HT-29 (cell line): ENCODE measurements around the gene LCE1B. TPM values are rescaled to one million over a fixed set of nuclear protein-coding genes. Genes with fewer than 3 reads are reported as not detected.

Experiments used
- DNase-seq: peaks from one replicate; pipeline ENCODE4 v3.0.0-alpha.2; 2015; ENCODE audit warnings: low spot score
- total RNA-seq: library from RNA; depleted of rRNA; stranded (reverse); fragments of >200 nt; shearing (Covaris generic); gene quantifications from 2 replicates; pipeline ENCODE4 v1.2.3, GENCODE V29; 2014; rRNA removed

The LCE1B gene, protein sequence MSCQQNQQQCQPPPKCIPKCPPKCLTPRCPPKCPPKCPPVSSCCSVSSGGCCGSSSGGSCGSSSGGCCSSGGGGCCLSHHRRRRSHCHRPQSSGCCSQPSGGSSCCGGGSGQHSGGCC
- total RNA-seq: not detected in 2 replicates

DNA sequence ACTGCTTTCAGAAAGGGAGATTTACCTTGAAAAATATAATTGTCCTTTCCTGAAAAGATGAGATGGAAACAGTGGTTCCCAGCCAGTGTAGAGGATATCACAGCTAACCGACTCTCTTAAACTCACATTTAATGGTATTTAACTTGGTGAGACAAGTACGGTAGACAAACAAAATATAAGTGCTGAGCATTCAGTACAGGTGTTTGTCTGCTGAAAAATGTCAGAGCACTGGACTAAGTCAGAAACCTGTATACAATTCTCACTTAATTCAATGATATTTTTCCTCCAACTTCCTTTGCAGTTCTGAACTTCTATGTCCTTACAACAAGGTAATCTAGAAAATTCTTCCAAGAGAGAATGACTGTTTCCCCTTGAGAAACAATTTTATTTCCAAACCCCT, at the start of gene LCE1B:
Gene LCE1B (plus strand): TSS at position 301 of the 400 bp plus-strand sequence. CDS start 476 bp downstream, outside the sequence.
- DNase-seq: no peak

DNA sequence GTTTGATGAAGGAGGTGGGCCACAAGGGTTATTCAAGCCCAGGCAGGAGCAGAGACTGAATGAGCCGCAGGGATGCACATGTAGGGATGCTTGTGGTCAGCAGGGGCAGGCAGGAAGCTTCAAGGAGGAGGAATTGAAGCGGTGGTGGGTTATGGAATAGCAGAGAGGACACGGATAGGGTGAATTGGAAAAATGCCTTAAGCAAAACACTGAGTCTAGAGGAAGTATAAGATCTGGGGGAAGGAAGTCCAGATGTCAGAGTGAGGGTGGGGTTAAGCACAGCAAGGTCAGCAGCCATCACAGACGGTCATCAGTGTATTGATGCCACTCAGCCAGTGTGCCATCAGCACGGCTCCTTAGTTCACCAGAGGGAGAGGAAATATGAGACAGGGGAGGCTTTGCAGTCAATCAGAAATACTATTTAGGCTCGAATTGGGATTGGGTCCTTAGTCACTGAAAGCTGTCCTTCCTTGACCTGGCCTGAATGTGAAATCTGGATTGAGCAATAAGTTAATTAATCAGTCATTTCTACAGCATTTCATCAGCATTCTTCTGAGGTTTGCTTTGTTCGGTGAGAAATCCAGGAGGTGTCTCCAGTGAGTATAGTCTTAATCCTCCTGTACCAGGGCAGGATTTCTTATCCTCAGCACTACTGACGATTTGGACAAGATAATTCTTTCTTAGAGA, 42.8 kb upstream of the LCE1B start:
- no peak for DNase-seq

GRCh38 chr1:152770411-152770810, 41.4 kb upstream of the LCE1B start:
- DNase-seq: no peak

GRCh38 chr1:152774875-152775274, 36.9 kb upstream of the LCE1B start, which contains the start of gene LCE1F:
Gene LCE1F (plus strand): TSS chr1:152775140. CDS start chr1:152776372, 1,232 bp downstream.
- DNase-seq: no peak

DNA sequence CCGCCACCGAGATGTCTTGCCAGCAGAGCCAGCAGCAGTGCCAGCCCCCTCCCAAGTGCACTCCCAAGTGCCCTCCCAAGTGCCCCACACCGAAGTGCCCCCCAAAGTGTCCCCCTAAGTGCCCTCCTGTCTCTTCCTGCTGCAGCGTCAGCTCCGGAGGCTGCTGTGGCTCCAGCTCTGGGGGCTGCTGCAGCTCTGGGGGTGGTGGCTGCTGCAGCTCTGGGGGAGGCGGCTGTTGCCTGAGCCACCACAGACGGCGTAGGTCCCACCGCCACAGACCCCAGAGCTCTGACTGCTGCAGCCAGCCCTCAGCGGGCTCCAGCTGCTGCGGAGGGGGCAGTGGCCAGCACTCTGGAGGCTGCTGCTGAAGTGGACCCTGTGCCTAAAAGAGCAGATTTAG, 35.4 kb upstream of the LCE1B start:
- no peak for DNase-seq

DNA sequence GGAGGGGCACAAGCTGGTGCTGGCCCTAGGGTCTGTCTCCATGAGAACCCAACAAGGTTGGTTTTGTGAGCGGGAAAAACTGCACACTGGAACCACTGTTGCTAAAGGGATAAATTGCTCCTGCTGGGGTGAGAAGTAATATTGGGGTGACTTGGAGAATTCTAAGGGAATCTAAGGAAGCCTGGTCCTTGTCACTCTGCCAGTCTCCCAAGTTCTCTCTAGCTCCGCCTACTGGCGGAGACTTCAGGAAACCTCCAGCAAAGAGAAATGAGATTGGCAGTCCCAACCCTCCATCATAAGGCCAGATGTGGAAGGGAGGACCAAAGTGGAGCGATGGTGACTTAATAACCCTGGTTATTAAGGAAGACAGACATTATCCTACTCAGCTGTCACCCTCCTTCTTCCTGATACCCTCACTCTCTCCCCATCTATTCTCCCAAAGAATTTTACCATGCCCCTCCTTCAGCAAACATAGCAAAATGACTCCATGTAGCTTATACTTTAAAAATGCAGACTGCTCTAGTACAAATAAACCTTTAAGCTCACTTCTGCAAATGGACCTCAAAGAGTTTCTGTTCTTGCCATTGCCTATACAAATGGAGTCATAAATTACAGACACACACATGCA, 34.1 kb upstream of the LCE1B start:
- peak; percentile 79 for DNase-seq

DNA sequence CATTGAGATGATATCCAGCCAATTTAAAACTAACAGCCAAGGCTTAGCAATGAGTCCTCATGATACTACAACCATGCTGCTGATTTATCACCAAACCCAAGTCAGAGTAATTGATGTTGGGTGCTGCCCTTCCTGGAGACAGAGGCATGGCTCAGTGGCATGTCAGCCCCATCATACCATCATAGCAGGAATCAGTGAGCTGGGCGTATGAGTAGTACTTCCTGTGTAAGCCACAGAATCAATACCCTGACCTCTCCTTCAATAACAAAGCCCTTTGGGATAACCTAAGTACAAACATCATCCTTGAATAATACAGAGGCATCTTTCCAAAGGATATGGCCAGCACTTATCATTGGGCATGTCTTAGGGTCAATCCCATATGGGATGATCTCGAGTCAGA, 28.7 kb upstream of the LCE1B start:
- DNase-seq: no peak

- peak; percentile 46 for DNase-seq
Measured at GRCh38 chr1:152786077-152786476, 25.7 kb upstream of the LCE1B start, which contains the start of gene LCE1E. Gene LCE1E (plus strand): TSS chr1:152786257. CDS start chr1:152787300, 1,043 bp downstream.

- DNase-seq: no peak
Measured at GRCh38 chr1:152795686-152796085, 16.1 kb upstream of the LCE1B start.

GRCh38 chr1:152796421-152796820, 15.3 kb upstream of the LCE1B start, which contains the start of gene LCE1D:
Gene LCE1D (plus strand): TSS chr1:152796721. CDS start chr1:152797795, 1,074 bp downstream.
- DNase-seq: no peak

DNA sequence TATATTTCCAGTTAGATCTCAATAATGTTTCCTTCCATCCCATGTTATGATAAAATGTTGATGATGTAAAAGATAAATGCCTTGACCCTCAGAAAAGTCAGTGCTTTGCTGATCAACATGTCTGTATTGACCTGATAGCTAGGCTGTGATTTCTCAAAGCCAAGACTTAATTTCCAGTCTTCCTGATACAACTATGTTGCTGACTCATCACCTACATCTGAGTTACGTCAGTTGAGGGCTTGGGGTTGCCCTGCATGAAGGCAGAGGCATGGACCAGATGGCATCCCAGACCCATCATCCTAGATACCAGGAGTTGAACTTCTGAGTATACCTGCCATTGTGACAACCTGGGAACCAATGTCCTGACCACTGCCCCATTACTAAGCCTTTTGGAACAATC, 10.4 kb upstream of the LCE1B start:
- no peak for DNase-seq

GRCh38 chr1:152806576-152806975, 5.2 kb upstream of the LCE1B start, which contains the start of gene LCE1C:
Gene LCE1C (minus strand): TSS chr1:152806651. CDS start chr1:152805478, 1,173 bp downstream.
- no peak for DNase-seq

- DNase-seq: no peak
Measured at GRCh38 chr1:152811050-152811449, 721 bp upstream of the LCE1B start.

DNA sequence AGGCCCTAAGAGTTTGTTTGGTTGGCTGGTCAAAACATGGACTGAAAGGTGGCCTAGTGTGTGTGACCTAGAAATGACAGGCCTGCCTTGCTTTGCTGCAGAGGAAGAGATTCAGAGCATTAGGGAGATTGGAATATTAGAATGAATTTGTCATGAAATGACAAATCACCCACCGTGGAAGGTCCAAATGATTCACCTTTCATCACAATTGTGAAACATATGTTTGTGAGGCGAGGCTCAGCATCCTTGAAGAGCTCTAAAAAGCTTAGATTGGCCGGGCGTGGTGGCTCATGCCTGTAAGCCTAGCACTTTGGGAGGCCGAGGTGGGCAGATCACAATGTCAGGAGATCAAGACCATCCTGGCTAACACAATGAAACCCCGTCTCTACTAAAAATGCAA, 5.5 kb downstream of the LCE1B start:
- DNase-seq: no peak

GRCh38 chr1:152823294-152823693, 11.5 kb downstream of the LCE1B start:
- no peak for DNase-seq

- DNase-seq: no peak
Measured at GRCh38 chr1:152824964-152825363, 13.2 kb downstream of the LCE1B start.

DNA sequence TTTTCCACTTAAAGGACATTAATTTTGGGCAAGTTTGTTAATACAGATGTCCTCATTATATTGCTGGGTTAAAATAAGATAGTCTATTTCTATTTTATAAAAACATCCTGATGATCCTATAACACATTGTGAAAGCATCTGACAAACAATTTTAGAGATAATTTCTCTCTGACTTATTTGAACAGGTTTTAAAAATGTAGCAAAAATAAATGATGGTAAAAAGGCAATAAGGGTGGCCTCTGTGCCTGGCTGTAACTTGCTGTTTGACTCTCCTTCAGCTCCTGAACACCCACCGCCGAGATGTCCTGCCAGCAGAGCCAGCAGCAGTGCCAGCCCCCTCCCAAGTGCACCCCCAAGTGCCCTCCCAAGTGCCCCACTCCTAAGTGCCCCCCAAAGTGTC, 15.4 kb downstream of the LCE1B start, which contains the start of gene LCE1A:
Gene LCE1A (plus strand): TSS at position 301 of the 400 bp plus-strand sequence. CDS start 0 bp downstream, at position 301.
- no peak for DNase-seq

DNA sequence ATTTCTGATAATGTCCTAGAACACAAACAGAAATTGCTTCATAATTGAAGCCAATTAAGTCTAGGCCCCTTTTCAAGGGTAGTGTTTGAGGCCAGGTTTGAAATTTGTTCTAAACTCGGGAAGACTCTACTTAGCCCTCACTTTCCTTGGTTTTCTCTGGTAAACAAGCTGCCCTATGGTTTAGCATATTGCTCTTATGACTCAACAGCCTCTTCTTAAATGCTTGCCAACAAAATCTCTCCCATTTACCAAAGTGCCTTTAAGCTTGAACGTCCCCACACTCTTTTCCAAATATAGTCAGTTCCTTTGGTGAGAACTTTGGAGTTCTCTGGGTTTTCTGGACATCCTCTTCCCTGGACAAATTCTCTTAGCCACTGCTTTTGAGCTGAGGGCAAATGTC, 25.1 kb downstream of the LCE1B start:
- DNase-seq: no peak

GRCh38 chr1:152842556-152842955, 30.8 kb downstream of the LCE1B start, which contains the start of gene LCE6A:
Gene LCE6A (plus strand): TSS chr1:152842856. CDS start chr1:152843521, 665 bp downstream.
- no peak for DNase-seq

DNA sequence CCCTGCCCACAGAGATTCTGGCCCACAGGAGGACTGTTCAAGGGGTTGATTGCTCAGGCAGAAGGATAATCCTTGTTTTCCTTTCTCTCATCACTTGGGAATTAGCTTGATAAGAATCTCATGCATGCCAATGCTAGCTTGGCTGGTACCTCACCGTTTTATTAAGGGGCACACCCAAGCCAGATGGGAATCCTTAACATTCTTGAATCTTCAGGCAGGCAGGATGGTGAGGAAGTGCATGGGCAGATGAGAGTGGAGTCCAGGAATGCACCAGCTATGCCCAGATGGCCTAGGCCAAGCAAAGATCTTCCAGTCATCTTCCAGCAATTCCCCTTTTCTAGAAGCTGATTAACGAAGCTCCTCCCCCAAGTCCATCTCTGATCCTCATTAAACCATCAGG, 43.9 kb downstream of the LCE1B start:
- DNase-seq: no peak

DNA sequence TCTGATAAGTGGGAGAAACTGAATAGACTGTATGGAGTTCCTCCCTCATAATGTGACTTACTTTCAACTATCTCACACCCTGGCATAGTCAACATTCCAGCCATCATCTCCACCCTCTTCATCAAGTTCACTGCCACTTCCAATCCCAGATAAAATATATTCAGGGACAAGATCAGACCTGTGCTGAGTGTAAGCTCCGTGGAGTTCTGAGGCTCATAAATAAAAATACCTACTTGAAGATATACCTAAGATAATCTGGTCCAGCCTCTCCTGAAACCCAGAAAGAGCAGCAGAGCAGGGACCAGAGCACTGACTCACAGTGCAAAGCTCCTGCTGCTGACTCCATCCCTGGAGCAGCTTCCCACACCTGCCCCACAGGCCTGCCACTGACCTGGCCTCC, 46.3 kb downstream of the LCE1B start:
- no peak for DNase-seq

DNA sequence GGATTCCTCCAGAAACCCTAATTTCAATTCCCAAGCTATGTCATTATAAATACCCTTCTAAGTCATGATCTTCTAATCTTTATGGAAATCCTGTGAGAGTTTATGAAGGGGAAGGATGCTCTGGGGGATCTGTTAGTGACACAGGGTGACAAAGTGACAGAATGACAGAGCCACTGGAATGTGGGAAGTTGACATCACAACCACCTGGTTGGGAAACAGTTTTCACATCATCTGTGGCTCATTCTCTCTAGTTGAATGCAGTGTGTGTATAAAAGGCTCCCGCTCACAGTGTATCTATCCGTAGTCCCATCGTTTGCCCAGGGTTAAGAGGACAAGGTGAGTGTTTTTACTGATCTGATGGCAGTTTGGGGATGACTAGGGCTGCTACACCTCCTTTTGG, 47.9 kb downstream of the LCE1B start, which contains the start of gene LCE7A:
Gene LCE7A (plus strand): TSS at position 301 of the 400 bp plus-strand sequence. CDS start 702 bp downstream, outside the sequence.
- no peak for DNase-seq
